ENCODE data around the gene KCNK7.

DNA sequence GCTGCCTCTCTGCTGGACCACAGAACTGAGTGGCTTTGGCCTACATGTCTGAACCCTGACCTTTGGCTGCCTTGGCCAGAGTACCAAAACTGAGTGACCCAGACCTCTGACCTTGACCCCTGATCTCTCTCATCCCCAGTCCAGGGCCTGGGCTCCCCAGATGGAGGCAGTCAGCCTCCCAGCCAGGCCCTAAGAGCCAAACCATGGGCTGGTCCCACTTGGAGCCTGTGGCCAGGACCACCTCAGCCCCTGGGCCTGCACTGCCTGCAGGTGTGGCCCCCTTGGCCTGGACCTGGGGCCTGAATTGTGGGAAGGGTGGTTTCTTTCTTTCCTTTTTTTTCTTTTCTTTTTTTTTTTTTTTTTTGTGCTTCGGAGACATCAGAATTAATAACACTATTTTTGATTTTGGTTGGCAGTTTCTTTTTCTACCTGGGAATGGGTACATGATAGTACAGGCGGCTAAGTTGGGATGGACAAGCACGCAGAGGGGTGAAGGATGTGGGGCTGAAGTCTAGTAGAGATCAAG is 41.5 kb upstream of the KCNK7 start:
- TF ChIP-seq, protein P1, sequence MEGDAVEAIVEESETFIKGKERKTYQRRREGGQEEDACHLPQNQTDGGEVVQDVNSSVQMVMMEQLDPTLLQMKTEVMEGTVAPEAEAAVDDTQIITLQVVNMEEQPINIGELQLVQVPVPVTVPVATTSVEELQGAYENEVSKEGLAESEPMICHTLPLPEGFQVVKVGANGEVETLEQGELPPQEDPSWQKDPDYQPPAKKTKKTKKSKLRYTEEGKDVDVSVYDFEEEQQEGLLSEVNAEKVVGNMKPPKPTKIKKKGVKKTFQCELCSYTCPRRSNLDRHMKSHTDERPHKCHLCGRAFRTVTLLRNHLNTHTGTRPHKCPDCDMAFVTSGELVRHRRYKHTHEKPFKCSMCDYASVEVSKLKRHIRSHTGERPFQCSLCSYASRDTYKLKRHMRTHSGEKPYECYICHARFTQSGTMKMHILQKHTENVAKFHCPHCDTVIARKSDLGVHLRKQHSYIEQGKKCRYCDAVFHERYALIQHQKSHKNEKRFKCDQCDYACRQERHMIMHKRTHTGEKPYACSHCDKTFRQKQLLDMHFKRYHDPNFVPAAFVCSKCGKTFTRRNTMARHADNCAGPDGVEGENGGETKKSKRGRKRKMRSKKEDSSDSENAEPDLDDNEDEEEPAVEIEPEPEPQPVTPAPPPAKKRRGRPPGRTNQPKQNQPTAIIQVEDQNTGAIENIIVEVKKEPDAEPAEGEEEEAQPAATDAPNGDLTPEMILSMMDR (IDR thresholded peaks at IDR 0.05; ENCODE audit: insufficient read depth, low read length, poor library complexity, severe bottlenecking) = no peak
- TF ChIP-seq EZH2phosphoT487 (conservative IDR thresholded peaks at IDR 0.05; ENCODE audit: low read length) = no peak
